Measurements from ENCODE around the gene RAB4A.

The RAB4A gene

GRCh38 chr1:229341774-229342655 lies 71.1 kb downstream of the RAB4A start:
- no peak for FAIRE-seq

GRCh38 chr1:229342656-229343569 lies 72.0 kb downstream of the RAB4A start, which contains the start of gene CCSAP:
Gene CCSAP, minus strand, starts transcription at chr1:229343047. Its CDS starts 582 bp downstream, at chr1:229342465.
- FAIRE-seq: no peak

- FAIRE-seq: no peak
Measured at GRCh38 chr1:229344139-229344538, 73.2 kb downstream of the RAB4A start.

- no peak for FAIRE-seq
Measured at GRCh38 chr1:229344937-229345684, 74.2 kb downstream of the RAB4A start.

GRCh38 chr1:229347528-229347927 lies 76.6 kb downstream of the RAB4A start:
- FAIRE-seq: no peak

GRCh38 chr1:229349463-229350385 lies 78.8 kb downstream of the RAB4A start:
- no peak for FAIRE-seq

- FAIRE-seq: no peak
Measured at GRCh38 chr1:229352975-229353374, 82.1 kb downstream of the RAB4A start.

- FAIRE-seq: no peak
Measured at GRCh38 chr1:229354226-229354625, 83.3 kb downstream of the RAB4A start.

Data from islet of Langerhans (tissue), 1 donor.